Uterus (tissue), 2 donors: ENCODE results near the gene CALHM1.

ENCODE experiments used
- CTCF ChIP-seq, 4 experiments: fragments of 200-600 bp in 2 of 4; fragments of 450-650 bp in 2 of 4; sonication (generic) in 2 of 4; IDR thresholded peaks; one replicate each; pipeline ENCODE4 v1.5.1; 2016 to 2019; ENCODE audit warnings: antibody characterized with exemption in 4 of 4, mild to moderate bottlenecking in 2 of 4, moderate library complexity in 1 of 4
- POLR2A ChIP-seq, 2 donors: fragments of 450-650 bp; IDR thresholded peaks; one replicate each; pipeline ENCODE4 v1.6.1; 2016; ENCODE audit warnings: antibody characterized with exemption in 2 of 2, mild to moderate bottlenecking in 1 of 2, moderate library complexity in 1 of 2

GRCh38 chr10:103433858-103434257 lies 24.8 kb downstream of the CALHM1 start:
- no peak for TF ChIP-seq POLR2A (IDR thresholded peaks at IDR 0.05)
- TF ChIP-seq CTCF (IDR thresholded peaks at IDR 0.05) = no peak
